Activated B cell treated with CpG ODN at 0.5 μM for 24 hours (primary cell): ENCODE measurements around the gene ASRGL1. TPM values are rescaled to one million over a fixed set of nuclear protein-coding genes. Genes with fewer than 3 reads are reported as not detected.

ENCODE experiments used
- ATAC-seq: fragments of 200-7000 bp; cut with Tn5 transposase; one replicate; pipeline ENCODE4 v1.10.0; 2021; ENCODE audit warnings: low read depth, mild to moderate bottlenecking, moderate library complexity
- CTCF ChIA-PET: fragments of 350-600 bp; sonication (Branson Sonifier 250); formaldehyde crosslinking; loops from one replicate; lab custom pipeline; 2021; ENCODE audit warnings: antibody characterized with exemption; lab: Charles Lee
- POLR2A ChIA-PET: fragments of 350-600 bp; sonication (Branson Sonifier 250); formaldehyde crosslinking; loops from one replicate; lab custom pipeline; 2021; ENCODE audit warnings: antibody characterized with exemption; lab: Charles Lee
- DNase-seq: peaks from one replicate; pipeline ENCODE4 v3.0.0; 2022
- H3K27ac Mint-ChIP-seq: one replicate; pipeline ENCODE4 v1.8.0; 2020; ENCODE audit warnings: mixed read lengths
- H3K27me3 Mint-ChIP-seq: one replicate; pipeline ENCODE4 v1.8.0; 2021; ENCODE audit warnings: mixed read lengths
- H3K36me3 Mint-ChIP-seq: one replicate; pipeline ENCODE4 v1.8.0; 2021; ENCODE audit warnings: low read depth, mixed read lengths
- H3K4me1 Mint-ChIP-seq: one replicate; pipeline ENCODE4 v1.8.0; 2021; ENCODE audit warnings: mixed read lengths
- H3K4me3 Mint-ChIP-seq: one replicate; pipeline ENCODE4 v1.8.0; 2020; ENCODE audit warnings: mild to moderate bottlenecking, mixed read lengths
- H3K9me3 Mint-ChIP-seq: one replicate; pipeline ENCODE4 v1.8.0; 2020; ENCODE audit warnings: mixed read lengths
- CTCF ChIP-seq: fragments of 200-600 bp; IDR thresholded peaks from one replicate; pipeline ENCODE4 v1.8.0; 2022; ENCODE audit warnings: antibody characterized with exemption, mild to moderate bottlenecking
- intact Hi-C: fragments of 100-400 bp; cut with micrococcal nuclease; formaldehyde crosslinking; loops from one replicate; pipeline ENCODE4 v1.15.1; 2024
- total RNA-seq: library from RNA; stranded (reverse); gene quantifications from 2 replicates; pipeline ENCODE4 v1.2.3, GENCODE V29; 2022

ASRGL1 gene
- total RNA-seq, 1 donor from 2014 or later, result 0.98 TPM

- no peak for DNase-seq
- H3K9me3 Mint-ChIP-seq, result no peaks in the 10 kb centered on the region
- no peaks in the 10 kb centered on the region for H3K27me3 Mint-ChIP-seq
- no peaks in the 10 kb centered on the region for H3K36me3 Mint-ChIP-seq
- TF ChIP-seq CTCF, result no peak
- H3K27ac Mint-ChIP-seq, result no peak overlapping the region
- ChIA-PET CTCF (no interaction called here), POLR2A (no interaction called here)
- H3K4me1 Mint-ChIP-seq, result peaks cover 12% of the 10 kb centered on the region
- intact Hi-C loops, result no loop called here
- no peak for ATAC-seq
- no peak overlapping the region for H3K4me3 Mint-ChIP-seq
Observed at GRCh38 chr11:62344210-62344609, 7.0 kb downstream of the ASRGL1 start.

- ATAC-seq (no peak), DNase-seq (no peak)
- no peaks in the 10 kb centered on the region for H3K9me3 Mint-ChIP-seq
- no peaks in the 10 kb centered on the region for H3K27me3 Mint-ChIP-seq
- TF ChIP-seq CTCF, result no peak
- CTCF ChIA-PET, result no interaction called here
- POLR2A ChIA-PET, result no interaction called here
- no peak overlapping the region for H3K27ac Mint-ChIP-seq
- H3K4me1 Mint-ChIP-seq, result peaks cover 6% of the 10 kb centered on the region
- H3K36me3 Mint-ChIP-seq, result no peaks in the 10 kb centered on the region
- no peak overlapping the region for H3K4me3 Mint-ChIP-seq
- intact Hi-C loops, result no loop called here
Observed at GRCh38 chr11:62345861-62346260, 8.6 kb downstream of the ASRGL1 start.

GRCh38 chr11:62352355-62353336 is 15.4 kb downstream of the ASRGL1 start:
- ATAC-seq (no peak), DNase-seq (no peak)
- Mint-ChIP-seq H3K4me3 (no peak overlapping the region), H3K27me3 (no peaks in the 10 kb centered on the region), H3K27ac (no peak overlapping the region), H3K4me1 (no peaks in the 10 kb centered on the region), H3K36me3 (no peaks in the 10 kb centered on the region), H3K9me3 (no peaks in the 10 kb centered on the region)
- TF ChIP-seq CTCF, result no peak
- ChIA-PET POLR2A (no interaction called here), CTCF (no interaction called here)
- intact Hi-C loops, result no loop called here

GRCh38 chr11:62353841-62354240 is 16.6 kb downstream of the ASRGL1 start:
- H3K4me3 Mint-ChIP-seq, result no peak overlapping the region
- intact Hi-C loops, result no loop called here
- no peaks in the 10 kb centered on the region for H3K9me3 Mint-ChIP-seq
- POLR2A ChIA-PET, result no interaction called here
- H3K27me3 Mint-ChIP-seq, result no peaks in the 10 kb centered on the region
- no peaks in the 10 kb centered on the region for H3K4me1 Mint-ChIP-seq
- DNase-seq (no peak), ATAC-seq (no peak)
- CTCF ChIA-PET, result no interaction called here
- no peak overlapping the region for H3K27ac Mint-ChIP-seq
- no peak for TF ChIP-seq CTCF
- no peaks in the 10 kb centered on the region for H3K36me3 Mint-ChIP-seq

- ChIA-PET POLR2A (no interaction called here), CTCF (no interaction called here)
- Mint-ChIP-seq H3K9me3 (no peaks in the 10 kb centered on the region), H3K27ac (no peak overlapping the region), H3K36me3 (no peaks in the 10 kb centered on the region), H3K27me3 (no peaks in the 10 kb centered on the region), H3K4me1 (no peaks in the 10 kb centered on the region), H3K4me3 (no peak overlapping the region)
- intact Hi-C loops, result no loop called here
- DNase-seq, result no peak
- ATAC-seq, result no peak
- no peak for TF ChIP-seq CTCF
Observed at GRCh38 chr11:62358273-62358672, 21.0 kb downstream of the ASRGL1 start.
